ACC112 (cell line): ENCODE measurements around the gene SELENOS.

Experiments used
- H2AFZ ChIP-seq: fragments of 200-600 bp; sonication (generic); one replicate; pipeline ENCODE4 v1.6.0; 2017; ENCODE audit warnings: antibody characterized with exemption, low read length; ENCODE audit not compliant: unreplicated experiment
- H3K27ac ChIP-seq: fragments of 200-600 bp; sonication (generic); 2 replicates; pipeline ENCODE4 v1.5.1; 2014; ENCODE audit warnings: low read depth, mild to moderate bottlenecking, antibody characterized with exemption, low read length, moderate library complexity
- H3K27me3 ChIP-seq: fragments of 200-600 bp; sonication (generic); 2 replicates; pipeline ENCODE4 v1.6.1; 2014; ENCODE audit warnings: mild to moderate bottlenecking, antibody characterized with exemption, low read length, moderate library complexity, mixed read lengths; ENCODE audit not compliant: insufficient read depth
- H3K36me3 ChIP-seq: fragments of 200-600 bp; sonication (generic); 2 replicates; pipeline ENCODE4 v1.6.1; 2016; ENCODE audit warnings: mild to moderate bottlenecking, antibody characterized with exemption, low read length, moderate library complexity, mixed read lengths; ENCODE audit not compliant: insufficient read depth
- H3K4me1 ChIP-seq: fragments of 200-600 bp; sonication (generic); one replicate; pipeline ENCODE4 v1.6.1; 2016; ENCODE audit warnings: low read length, mixed read lengths; ENCODE audit not compliant: insufficient read depth, unreplicated experiment, control insufficient read depth
- H3K4me3 ChIP-seq: fragments of 200-600 bp; sonication (generic); 2 replicates; pipeline ENCODE4 v1.5.1; 2014; ENCODE audit warnings: mild to moderate bottlenecking, low read depth, low read length
- H3K79me2 ChIP-seq: fragments of 200-600 bp; sonication (generic); one replicate; pipeline ENCODE4 v1.6.0; 2016; ENCODE audit warnings: low read length; ENCODE audit not compliant: control insufficient read depth, unreplicated experiment, insufficient read depth

The SELENOS gene

GRCh38 chr15:101318839-101319238, 41.6 kb upstream of the SELENOS start:
- Histone ChIP-seq H3K27ac (no peak overlapping the region), H3K4me1 (no peaks in the 10 kb centered on the region), H2AFZ (no peak overlapping the region), H3K36me3 (no peaks in the 10 kb centered on the region), H3K27me3 (peaks cover 36% of the 10 kb centered on the region), H3K4me3 (no peak overlapping the region), H3K79me2 (no peaks in the 10 kb centered on the region)

GRCh38 chr15:101318147-101318819, 41.0 kb upstream of the SELENOS start:
- H3K27me3 ChIP-seq, result peaks cover 36% of the 10 kb centered on the region
- no peak overlapping the region for H3K27ac ChIP-seq
- H3K36me3 ChIP-seq, result no peaks in the 10 kb centered on the region
- H3K4me1 ChIP-seq, result no peaks in the 10 kb centered on the region
- H2AFZ ChIP-seq, result no peak overlapping the region
- no peak overlapping the region for H3K4me3 ChIP-seq
- H3K79me2 ChIP-seq, result no peaks in the 10 kb centered on the region

GRCh38 chr15:101317336-101317872, 40.1 kb upstream of the SELENOS start:
- no peaks in the 10 kb centered on the region for H3K4me1 ChIP-seq

GRCh38 chr15:101316529-101316928, 39.2 kb upstream of the SELENOS start:
- Histone ChIP-seq H3K27ac (no peak overlapping the region), H2AFZ (no peak overlapping the region), H3K4me1 (no peaks in the 10 kb centered on the region), H3K79me2 (no peaks in the 10 kb centered on the region), H3K27me3 (peaks cover 22% of the 10 kb centered on the region), H3K36me3 (no peaks in the 10 kb centered on the region), H3K4me3 (no peak overlapping the region)

More at GRCh38 chr15:101317336-101317872, 40.1 kb upstream of the SELENOS start:
- H3K27me3 ChIP-seq, result peaks cover 31% of the 10 kb centered on the region
- H3K79me2 ChIP-seq, result no peaks in the 10 kb centered on the region
- H3K4me3 ChIP-seq, result no peak overlapping the region
- no peak overlapping the region for H3K27ac ChIP-seq
- H3K36me3 ChIP-seq, result no peaks in the 10 kb centered on the region
- no peak overlapping the region for H2AFZ ChIP-seq

- Histone ChIP-seq H3K4me3 (no peak overlapping the region), H2AFZ (no peak overlapping the region), H3K27ac (no peak overlapping the region), H3K4me1 (no peaks in the 10 kb centered on the region), H3K79me2 (no peaks in the 10 kb centered on the region), H3K36me3 (no peaks in the 10 kb centered on the region), H3K27me3 (peaks cover 15% of the 10 kb centered on the region)
These were observed 38.5 kb upstream of the SELENOS start for GRCh38 chr15:101315736-101316135.

GRCh38 chr15:101314336-101315125, 37.2 kb upstream of the SELENOS start:
- Histone ChIP-seq H3K4me1 (no peaks in the 10 kb centered on the region), H3K27ac (no peak overlapping the region), H3K36me3 (no peaks in the 10 kb centered on the region), H2AFZ (no peak overlapping the region), H3K27me3 (peaks cover 11% of the 10 kb centered on the region), H3K4me3 (no peak overlapping the region), H3K79me2 (no peaks in the 10 kb centered on the region)

- Histone ChIP-seq H3K4me1 (no peaks in the 10 kb centered on the region), H3K36me3 (no peaks in the 10 kb centered on the region), H3K79me2 (no peaks in the 10 kb centered on the region), H2AFZ (no peak overlapping the region), H3K27me3 (no peaks in the 10 kb centered on the region; the same call in 1 of the 2 replicates), H3K4me3 (no peak overlapping the region), H3K27ac (no peak overlapping the region)
These were observed 35.9 kb upstream of the SELENOS start for GRCh38 chr15:101313041-101313761.

- H3K79me2 ChIP-seq, result no peaks in the 10 kb centered on the region
- no peaks in the 10 kb centered on the region for H3K36me3 ChIP-seq
- no peak overlapping the region for H2AFZ ChIP-seq
- no peaks in the 10 kb centered on the region for H3K4me1 ChIP-seq
- no peak overlapping the region for H3K27ac ChIP-seq
- no peaks in the 10 kb centered on the region; the same call in 1 of the 2 replicates for H3K27me3 ChIP-seq
- H3K4me3 ChIP-seq, result no peak overlapping the region
These were observed 33.2 kb upstream of the SELENOS start for GRCh38 chr15:101310508-101310907.

- no peaks in the 10 kb centered on the region for H3K4me1 ChIP-seq
- H3K79me2 ChIP-seq, result no peaks in the 10 kb centered on the region
- no peak overlapping the region for H2AFZ ChIP-seq
- H3K4me3 ChIP-seq, result no peak overlapping the region
- no peaks in the 10 kb centered on the region for H3K27me3 ChIP-seq
- no peaks in the 10 kb centered on the region for H3K36me3 ChIP-seq
- no peak overlapping the region for H3K27ac ChIP-seq
These were observed 32.8 kb upstream of the SELENOS start for GRCh38 chr15:101310161-101310480.

- no peak overlapping the region for H3K27ac ChIP-seq
These were observed 32.3 kb upstream of the SELENOS start for GRCh38 chr15:101309436-101310160.

More at GRCh38 chr15:101309436-101310160, 32.3 kb upstream of the SELENOS start:
- Histone ChIP-seq H2AFZ (no peak overlapping the region), H3K27me3 (no peaks in the 10 kb centered on the region), H3K4me1 (no peaks in the 10 kb centered on the region), H3K79me2 (no peaks in the 10 kb centered on the region), H3K4me3 (no peak overlapping the region), H3K36me3 (no peaks in the 10 kb centered on the region)
